ENCODE measurements around the gene PCGF3.
A peak's percentile ranks its signal among the peaks of the same experiment; 100 is the strongest.
"Not testable (repeated sequence)": the region's sequence is repeated elsewhere in the genome, so short reads cannot be mapped to it uniquely, and the experiment has no call there.

PCGF3 gene

GRCh38 chr4:773214-773613 lies 67.6 kb downstream of the PCGF3 start:
- Mint-ChIP-seq H3K9me3 (peaks cover 2% of the 10 kb centered on the region), H3K27me3 (no peaks in the 10 kb centered on the region), H3K4me3 (no peak overlapping the region), H3K4me1 (peaks cover 47% of the 10 kb centered on the region), H3K27ac (no peak overlapping the region), H3K36me3 (peaks cover 46% of the 10 kb centered on the region)
- ATAC-seq, result no peak

GRCh38 chr4:774419-775092 lies 68.9 kb downstream of the PCGF3 start:
- H3K9me3 Mint-ChIP-seq, H3K27me3 Mint-ChIP-seq, ATAC-seq, H3K27ac Mint-ChIP-seq, H3K4me3 Mint-ChIP-seq: not testable (repeated sequence)
- H3K36me3 Mint-ChIP-seq, result peaks cover 48% of the 10 kb centered on the region
- peaks cover 54% of the 10 kb centered on the region for H3K4me1 Mint-ChIP-seq

GRCh38 chr4:775485-775884 lies 69.9 kb downstream of the PCGF3 start:
- Mint-ChIP-seq H3K4me1 (peaks cover 63% of the 10 kb centered on the region), H3K36me3 (peaks cover 52% of the 10 kb centered on the region)
- not testable (repeated sequence) for H3K27me3 Mint-ChIP-seq, H3K9me3 Mint-ChIP-seq, H3K27ac Mint-ChIP-seq, ATAC-seq, H3K4me3 Mint-ChIP-seq

- H3K27ac Mint-ChIP-seq, result no peak overlapping the region
- peaks cover 52% of the 10 kb centered on the region for H3K36me3 Mint-ChIP-seq
- peaks cover 63% of the 10 kb centered on the region for H3K4me1 Mint-ChIP-seq
- H3K9me3 Mint-ChIP-seq, result peaks cover 2% of the 10 kb centered on the region
- no peak for ATAC-seq
- H3K4me3 Mint-ChIP-seq, result no peak overlapping the region
- no peaks in the 10 kb centered on the region for H3K27me3 Mint-ChIP-seq
These were observed 71.3 kb downstream of the PCGF3 start for GRCh38 chr4:776743-777441.

- H3K27ac Mint-ChIP-seq, result no peak overlapping the region
- no peak overlapping the region for H3K4me3 Mint-ChIP-seq
These were observed 72.1 kb downstream of the PCGF3 start for GRCh38 chr4:777520-778262.

GRCh38 chr4:779555-779954 lies 73.9 kb downstream of the PCGF3 start:
- Mint-ChIP-seq H3K36me3 (peaks cover 46% of the 10 kb centered on the region), H3K27ac (no peak overlapping the region), H3K9me3 (peaks cover 2% of the 10 kb centered on the region), H3K4me3 (no peak overlapping the region), H3K4me1 (peaks cover 68% of the 10 kb centered on the region), H3K27me3 (peaks cover 9% of the 10 kb centered on the region)
- no peak for ATAC-seq

More at GRCh38 chr4:777520-778262, 72.1 kb downstream of the PCGF3 start:
- Mint-ChIP-seq H3K27me3 (no peaks in the 10 kb centered on the region), H3K4me1 (peaks cover 68% of the 10 kb centered on the region), H3K36me3 (peaks cover 52% of the 10 kb centered on the region), H3K9me3 (peaks cover 2% of the 10 kb centered on the region)
- no peak for ATAC-seq

GRCh38 chr4:780255-780654 lies 74.6 kb downstream of the PCGF3 start:
- peaks cover 68% of the 10 kb centered on the region for H3K4me1 Mint-ChIP-seq

GRCh38 chr4:780716-781492 lies 75.3 kb downstream of the PCGF3 start:
- Mint-ChIP-seq H3K36me3 (peaks cover 36% of the 10 kb centered on the region), H3K27me3 (peaks cover 22% of the 10 kb centered on the region), H3K4me1 (peaks cover 70% of the 10 kb centered on the region), H3K9me3 (no peaks in the 10 kb centered on the region), H3K4me3 (peak overlapping the region; percentile 90), H3K27ac (peak overlapping the region; percentile 88)
- ATAC-seq, result no peak

More at GRCh38 chr4:780255-780654, 74.6 kb downstream of the PCGF3 start:
- Mint-ChIP-seq H3K36me3 (peaks cover 39% of the 10 kb centered on the region), H3K27ac (peak overlapping the region; percentile 88), H3K27me3 (peaks cover 16% of the 10 kb centered on the region), H3K4me3 (peak overlapping the region; percentile 90)
- not testable (repeated sequence) for ATAC-seq, H3K9me3 Mint-ChIP-seq

GRCh38 chr4:781493-782216 lies 76.0 kb downstream of the PCGF3 start:
- peak; percentile 99 for ATAC-seq
- Mint-ChIP-seq H3K27ac (peak overlapping the region; percentile 88), H3K4me3 (peak overlapping the region; percentile 90), H3K4me1 (peaks cover 65% of the 10 kb centered on the region), H3K36me3 (peaks cover 31% of the 10 kb centered on the region), H3K9me3 (no peaks in the 10 kb centered on the region), H3K27me3 (peaks cover 22% of the 10 kb centered on the region)

- peaks cover 8% of the 10 kb centered on the region for H3K36me3 Mint-ChIP-seq
- no peak for ATAC-seq
- peaks cover 51% of the 10 kb centered on the region for H3K4me1 Mint-ChIP-seq
- no peak overlapping the region for H3K27ac Mint-ChIP-seq
- H3K9me3 Mint-ChIP-seq, result no peaks in the 10 kb centered on the region
- H3K4me3 Mint-ChIP-seq, result peak overlapping the region; percentile 64
- H3K27me3 Mint-ChIP-seq, result peaks cover 51% of the 10 kb centered on the region
These were observed 79.0 kb downstream of the PCGF3 start for GRCh38 chr4:784401-785331.

- H3K36me3 Mint-ChIP-seq, result no peaks in the 10 kb centered on the region
- H3K9me3 Mint-ChIP-seq, result no peaks in the 10 kb centered on the region
- peak overlapping the region; percentile 64 for H3K4me3 Mint-ChIP-seq
- H3K4me1 Mint-ChIP-seq, result peaks cover 43% of the 10 kb centered on the region
- H3K27ac Mint-ChIP-seq, result no peak overlapping the region
- ATAC-seq, result no peak
- peaks cover 55% of the 10 kb centered on the region for H3K27me3 Mint-ChIP-seq
These were observed 79.9 kb downstream of the PCGF3 start for GRCh38 chr4:785332-786073.

GRCh38 chr4:786074-786741 lies 80.6 kb downstream of the PCGF3 start:
- Mint-ChIP-seq H3K9me3 (no peaks in the 10 kb centered on the region), H3K36me3 (no peaks in the 10 kb centered on the region), H3K4me1 (peaks cover 38% of the 10 kb centered on the region), H3K27me3 (peaks cover 62% of the 10 kb centered on the region), H3K27ac (no peak overlapping the region), H3K4me3 (no peak overlapping the region)
- no peak for ATAC-seq

All from stimulated activated memory B cell treated with anti-CD40 and anti-IgM and Interleukin-4, amounts not matched to agents 10 μg/mL and 1 μg/mL and 100 μg/mL, for 72 hours (primary cell).